Lung (tissue), 12 donors: ENCODE data around the gene OR1S1. TPM values are rescaled to one million over a fixed set of nuclear protein-coding genes. Genes with fewer than 3 reads are reported as not detected.

Source experiments
- ATAC-seq: fragments of 200-7000 bp; cut with Tn5 transposase; one replicate; pipeline ENCODE4 v1.9.1; 2020; ENCODE audit warnings: moderate number of reproducible peaks; ENCODE audit not compliant: insufficient read depth, low FRiP score
- DNase-seq, 3 donors: peaks; one replicate each; pipeline ENCODE4 v3.0.0-alpha.2; 2013 to 2017
- H3K27ac ChIP-seq, 2 donors: one replicate each; pipeline ENCODE4 v1.5.1; 2013; ENCODE audit warnings: mild to moderate bottlenecking in 2 of 2, moderate library complexity in 2 of 2, control low read depth in 1 of 2, inconsistent platforms in 1 of 2, low read depth in 1 of 2, low read length in 1 of 2
- H3K27me3 ChIP-seq, 3 donors: one replicate each; pipeline ENCODE4 v1.5.1; 2013; ENCODE audit warnings: low read length in 2 of 3; ENCODE audit not compliant: control insufficient read depth in 3 of 3, insufficient read depth in 3 of 3
- H3K36me3 ChIP-seq, 4 donors: one replicate each; pipeline ENCODE4 v1.5.1; 2013; ENCODE audit warnings: low read length in 4 of 4, mild to moderate bottlenecking in 1 of 4, moderate library complexity in 1 of 4; ENCODE audit not compliant: control insufficient read depth in 4 of 4, insufficient read depth in 4 of 4
- H3K4me1 ChIP-seq, 5 donors: one replicate each; pipeline ENCODE4 v1.5.1; 2013; ENCODE audit warnings: low read length in 5 of 5, mild to moderate bottlenecking in 2 of 5, moderate library complexity in 1 of 5; ENCODE audit not compliant: control insufficient read depth in 5 of 5, insufficient read depth in 5 of 5
- H3K4me3 ChIP-seq: one replicate; pipeline ENCODE4 v1.5.1; 2013; ENCODE audit warnings: mild to moderate bottlenecking, control low read depth, moderate library complexity
- H3K9ac ChIP-seq, 2 donors: one replicate each; pipeline ENCODE4 v1.5.1; 2013; ENCODE audit warnings: low read length in 2 of 2, control low read depth in 1 of 2; ENCODE audit not compliant: insufficient read depth in 1 of 2
- H3K9me3 ChIP-seq, 4 donors: one replicate each; pipeline ENCODE4 v1.5.1; 2013; ENCODE audit warnings: low read length in 3 of 4, mild to moderate bottlenecking in 1 of 4, moderate library complexity in 1 of 4; ENCODE audit not compliant: control insufficient read depth in 4 of 4, insufficient read depth in 3 of 4
- WGBS, 2 donors: extraction: QIAGEN DNeasy Blood & Tissue Kit; methylation state at CpG; one replicate each; pipeline ENCODE4 v1.1.7; 2013; 5-methylcytosine and 5-hydroxymethylcytosine counted together
- polyA plus RNA-seq, 2 donors: library from polyadenylated mRNA; stranded (reverse); fragments of 200-250 nt; gene quantifications; one replicate each; pipeline ENCODE4 v1.2.1, GENCODE V29; 2013
- total RNA-seq, 2 donors: library from RNA; depleted of rRNA in 1 of 2; stranded (reverse); fragments of >200 nt in 1 of 2; gene quantifications; one replicate each; pipeline ENCODE4 v1.2.1, GENCODE V29; 2014 to 2021
- TF ChIP-seq, protein P1 (sequence below): IDR thresholded peaks from 2 replicates; pipeline ENCODE4 v1.5.1; 2012; ENCODE audit warnings: mild to moderate bottlenecking; ENCODE audit errors: control extremely low read depth, extremely low read depth
- donor health status: control.
- donor health status: control.
- donor health status: Bipolar disorder and iron deficiency.
- donor health status: healthy.
- donor health status: DM: yes; HTN: yes; CAD: no.

The OR1S1 gene
- total and polyA plus RNA-seq, 4 donors = not detected

DNA sequence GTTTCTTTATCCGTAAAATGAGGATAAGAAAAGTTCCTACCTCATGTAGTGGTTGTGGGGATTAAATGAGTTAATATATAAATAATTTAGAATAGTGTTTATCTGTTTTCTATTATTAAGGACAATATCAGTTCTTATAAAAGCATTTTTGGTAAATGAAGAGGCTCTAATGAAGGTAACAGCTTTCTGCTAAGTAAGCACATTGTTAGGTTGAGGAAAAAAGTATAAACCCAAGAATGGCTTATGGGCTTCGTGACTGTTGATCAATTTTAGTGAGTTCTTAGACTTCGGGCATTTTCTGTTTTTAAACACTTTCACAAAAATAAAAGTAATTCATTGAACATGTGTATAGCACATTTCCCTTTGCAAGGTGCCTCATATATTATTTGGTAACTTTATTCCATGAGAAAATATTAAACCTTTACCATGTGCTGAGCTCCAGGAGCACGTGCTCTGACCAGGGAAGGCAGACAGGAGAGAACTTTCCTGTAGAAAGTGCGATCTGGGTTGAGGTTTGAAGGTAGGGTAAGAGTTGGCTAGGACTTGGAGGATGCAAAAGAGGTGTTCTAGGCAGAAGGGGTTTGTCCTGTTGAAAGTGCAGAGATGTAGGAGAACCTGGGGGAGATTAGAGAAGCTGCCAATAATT lies 35.0 kb upstream of the OR1S1 start:
- no peak for DNase-seq
- TF ChIP-seq, protein P1, sequence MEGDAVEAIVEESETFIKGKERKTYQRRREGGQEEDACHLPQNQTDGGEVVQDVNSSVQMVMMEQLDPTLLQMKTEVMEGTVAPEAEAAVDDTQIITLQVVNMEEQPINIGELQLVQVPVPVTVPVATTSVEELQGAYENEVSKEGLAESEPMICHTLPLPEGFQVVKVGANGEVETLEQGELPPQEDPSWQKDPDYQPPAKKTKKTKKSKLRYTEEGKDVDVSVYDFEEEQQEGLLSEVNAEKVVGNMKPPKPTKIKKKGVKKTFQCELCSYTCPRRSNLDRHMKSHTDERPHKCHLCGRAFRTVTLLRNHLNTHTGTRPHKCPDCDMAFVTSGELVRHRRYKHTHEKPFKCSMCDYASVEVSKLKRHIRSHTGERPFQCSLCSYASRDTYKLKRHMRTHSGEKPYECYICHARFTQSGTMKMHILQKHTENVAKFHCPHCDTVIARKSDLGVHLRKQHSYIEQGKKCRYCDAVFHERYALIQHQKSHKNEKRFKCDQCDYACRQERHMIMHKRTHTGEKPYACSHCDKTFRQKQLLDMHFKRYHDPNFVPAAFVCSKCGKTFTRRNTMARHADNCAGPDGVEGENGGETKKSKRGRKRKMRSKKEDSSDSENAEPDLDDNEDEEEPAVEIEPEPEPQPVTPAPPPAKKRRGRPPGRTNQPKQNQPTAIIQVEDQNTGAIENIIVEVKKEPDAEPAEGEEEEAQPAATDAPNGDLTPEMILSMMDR = no peak
- H3K27ac ChIP-seq = no peak overlapping the region

DNA sequence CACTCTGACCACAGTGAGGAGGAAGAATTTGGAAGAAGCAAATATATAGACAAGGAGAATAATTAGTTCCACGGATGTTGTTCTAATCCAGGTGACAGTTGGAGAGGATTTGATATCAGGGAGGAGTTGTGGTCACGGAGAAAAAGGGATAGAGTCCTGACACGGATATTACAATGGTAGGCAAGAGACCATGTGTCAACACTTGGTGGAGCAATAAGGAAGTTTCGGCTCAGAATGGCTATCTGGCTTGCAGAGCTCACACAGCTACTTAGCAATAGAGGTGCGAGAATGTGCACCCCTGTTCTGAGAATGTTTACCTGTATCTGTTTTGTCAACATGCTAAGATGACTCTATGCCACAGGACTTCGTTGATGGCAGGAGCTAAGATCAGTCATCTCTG lies 34.1 kb upstream of the OR1S1 start:
- WGBS, 2 donors = 82 to 93% methylated on average over 6 of the region's 6 CpGs
- no peak for DNase-seq
- H3K4me1 ChIP-seq = no peaks in the 10 kb centered on the region
- no peak overlapping the region for H3K27ac ChIP-seq
- H3K27me3 ChIP-seq = no peaks in the 10 kb centered on the region
- TF ChIP-seq, protein P1 = no peak
- ATAC-seq = no peak
- H3K4me3 ChIP-seq = no peak overlapping the region
- H3K9ac ChIP-seq = no peak overlapping the region
- no peaks in the 10 kb centered on the region for H3K36me3 ChIP-seq
- no peaks in the 10 kb centered on the region for H3K9me3 ChIP-seq

More for the DNA sequence above, 35.0 kb upstream of the OR1S1 start:
- no peaks in the 10 kb centered on the region for H3K9me3 ChIP-seq
- H3K4me1 ChIP-seq = no peaks in the 10 kb centered on the region
- H3K9ac ChIP-seq = no peak overlapping the region
- ATAC-seq = no peak
- H3K36me3 ChIP-seq = no peaks in the 10 kb centered on the region
- 81 to 87% methylated on average over 5 of the region's 5 CpGs for WGBS, 2 donors
- H3K27me3 ChIP-seq = no peaks in the 10 kb centered on the region
- H3K4me3 ChIP-seq = no peak overlapping the region

DNA sequence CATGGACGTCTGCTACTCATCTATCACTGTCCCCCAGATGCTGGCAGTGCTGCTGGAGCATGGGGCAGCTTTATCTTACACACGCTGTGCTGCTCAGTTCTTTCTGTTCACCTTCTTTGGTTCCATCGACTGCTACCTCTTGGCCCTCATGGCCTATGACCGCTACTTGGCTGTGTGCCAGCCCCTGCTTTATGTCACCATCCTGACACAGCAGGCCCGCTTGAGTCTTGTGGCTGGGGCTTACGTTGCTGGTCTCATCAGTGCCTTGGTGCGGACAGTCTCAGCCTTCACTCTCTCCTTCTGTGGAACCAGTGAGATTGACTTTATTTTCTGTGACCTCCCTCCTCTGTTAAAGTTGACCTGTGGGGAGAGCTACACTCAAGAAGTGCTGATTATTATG lies 32.9 kb upstream of the OR1S1 start:
- no peaks in the 10 kb centered on the region for H3K36me3 ChIP-seq
- TF ChIP-seq, protein P1 = no peak
- H3K27me3 ChIP-seq = no peaks in the 10 kb centered on the region
- no peak overlapping the region for H3K9ac ChIP-seq
- DNase-seq (no peak), ATAC-seq (no peak)
- WGBS, 2 donors = 83 to 91% methylated on average over 7 of the region's 7 CpGs
- H3K4me1 ChIP-seq = no peaks in the 10 kb centered on the region
- no peak overlapping the region for H3K27ac ChIP-seq
- no peak overlapping the region for H3K4me3 ChIP-seq
- H3K9me3 ChIP-seq = no peaks in the 10 kb centered on the region

DNA sequence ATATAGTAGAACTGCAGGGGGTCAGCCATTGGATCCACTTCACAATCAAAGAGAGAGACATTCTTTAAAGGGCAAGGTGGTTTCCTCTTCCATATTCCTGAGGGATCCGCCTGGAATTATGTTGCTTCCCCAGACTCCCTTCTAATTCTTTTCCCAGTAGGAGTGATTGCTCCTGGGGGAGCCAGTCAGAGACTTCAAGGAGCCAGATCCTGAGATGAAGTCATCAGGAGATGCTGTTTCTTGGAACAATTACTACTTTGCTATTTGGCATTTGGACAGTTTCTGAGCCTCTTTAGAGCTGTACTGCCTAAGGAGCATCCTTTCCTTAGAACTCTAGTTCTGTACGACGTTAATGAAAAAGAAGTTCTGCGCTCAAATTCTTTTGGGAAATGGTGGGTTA lies 25.6 kb upstream of the OR1S1 start:
- H3K4me1 ChIP-seq = peaks cover 0 to 3% (median 0%) of the 10 kb centered on the region in 5 donors
- no peak overlapping the region for H3K27ac ChIP-seq
- no peaks in the 10 kb centered on the region for H3K9me3 ChIP-seq
- H3K9ac ChIP-seq = no peak overlapping the region
- ATAC-seq (no peak), DNase-seq (no peak)
- TF ChIP-seq, protein P1 = no peak
- WGBS, 2 donors = 94 to 95% methylated on average over 4 of the region's 4 CpGs
- no peak overlapping the region for H3K4me3 ChIP-seq
- no peaks in the 10 kb centered on the region for H3K36me3 ChIP-seq
- no peaks in the 10 kb centered on the region for H3K27me3 ChIP-seq
